Natural killer cell (primary cell): ENCODE measurements around the gene IZUMO4. TPM values are rescaled to one million over a fixed set of nuclear protein-coding genes. Genes with fewer than 3 reads are reported as not detected.
A peak's percentile ranks its signal among the peaks of the same experiment; 100 is the strongest.

Experiments
- ATAC-seq, 3 donors: fragments of 150-1000 bp in 2 of 3; fragments of 200-7000 bp in 1 of 3; cut with Tn5 transposase; 1 replicate in 1 of 3; 2 replicates in 2 of 3; pipeline ENCODE4 v1.10.0; 2021; ENCODE audit warnings: mild to moderate bottlenecking in 2 of 3, moderate library complexity in 2 of 3
- DNase-seq, 2 donors: peaks; one replicate each; pipeline versions ENCODE4 v3.0.0 to v3.0.0-alpha.2; 2013 to 2021; ENCODE audit warnings: mixed read lengths in 1 of 2
- H3K27ac ChIP-seq: one replicate; pipeline ENCODE4 v1.5.1; 2013; ENCODE audit warnings: mild to moderate bottlenecking, low read length
- H3K27me3 ChIP-seq: one replicate; pipeline ENCODE4 v1.6.1; 2013; ENCODE audit warnings: low read length; ENCODE audit not compliant: control insufficient read depth, insufficient read depth
- H3K36me3 ChIP-seq: one replicate; pipeline ENCODE4 v1.6.1; 2013; ENCODE audit warnings: low read length; ENCODE audit not compliant: control insufficient read depth, insufficient read depth
- H3K4me1 ChIP-seq: one replicate; pipeline ENCODE4 v1.6.1; 2013; ENCODE audit warnings: low read length; ENCODE audit not compliant: control insufficient read depth, insufficient read depth
- H3K4me3 ChIP-seq: one replicate; pipeline ENCODE4 v1.5.1; 2013; ENCODE audit warnings: low read length
- H3K9me3 ChIP-seq: one replicate; pipeline ENCODE4 v1.6.1; 2013; ENCODE audit warnings: low read length; ENCODE audit not compliant: control insufficient read depth, insufficient read depth
- H3K27ac Mint-ChIP-seq, 2 donors: one replicate each; pipeline ENCODE4 v1.8.0; 2022; ENCODE audit warnings: mild to moderate bottlenecking in 2 of 2, mixed read lengths in 2 of 2, moderate library complexity in 1 of 2
- H3K27me3 Mint-ChIP-seq, 2 donors: one replicate each; pipeline ENCODE4 v1.8.0; 2022; ENCODE audit warnings: low read depth in 2 of 2, mixed read lengths in 2 of 2
- H3K36me3 Mint-ChIP-seq: one replicate; pipeline ENCODE4 v1.8.0; 2022; ENCODE audit warnings: mixed read lengths
- H3K4me1 Mint-ChIP-seq, 2 donors: one replicate each; pipeline ENCODE4 v1.8.0; 2022; ENCODE audit warnings: mixed read lengths in 2 of 2
- H3K4me3 Mint-ChIP-seq: one replicate; pipeline ENCODE4 v1.8.0; 2022; ENCODE audit warnings: mild to moderate bottlenecking, moderate library complexity, mixed read lengths
- H3K9me3 Mint-ChIP-seq, 2 donors: one replicate each; pipeline ENCODE4 v1.8.0; 2022; ENCODE audit warnings: mixed read lengths in 2 of 2
- WGBS: methylation state at CpG from one replicate; pipeline ENCODE4 v1.1.7; 2013; ENCODE audit warnings: missing lambda C conversion rate; ENCODE audit not compliant: insufficient coverage; 5-methylcytosine and 5-hydroxymethylcytosine counted together
- intact Hi-C: fragments of 100-400 bp; cut with micrococcal nuclease; formaldehyde crosslinking; loops from one replicate; pipeline ENCODE4 v1.14.2; 2022
- total RNA-seq, 4 donors: library from RNA; stranded (reverse); fragments of 120-200 nt in 1 of 4; gene quantifications; one replicate each; pipeline versions ENCODE4 v1.2.3 to v1.2.4, GENCODE V29; 2013 to 2022
- TF ChIP-seq, protein P1 (sequence below): fragments of 200-600 bp; IDR thresholded peaks from one replicate; pipeline ENCODE4 v1.8.0; 2022; ENCODE audit warnings: antibody characterized with exemption

The IZUMO4 gene
- total RNA-seq, 3 donors from 2014 or later (not counting 1 experiment from before 2014, with no cell fraction given): 3.3 to 7.6 (median 7.1) TPM

DNA sequence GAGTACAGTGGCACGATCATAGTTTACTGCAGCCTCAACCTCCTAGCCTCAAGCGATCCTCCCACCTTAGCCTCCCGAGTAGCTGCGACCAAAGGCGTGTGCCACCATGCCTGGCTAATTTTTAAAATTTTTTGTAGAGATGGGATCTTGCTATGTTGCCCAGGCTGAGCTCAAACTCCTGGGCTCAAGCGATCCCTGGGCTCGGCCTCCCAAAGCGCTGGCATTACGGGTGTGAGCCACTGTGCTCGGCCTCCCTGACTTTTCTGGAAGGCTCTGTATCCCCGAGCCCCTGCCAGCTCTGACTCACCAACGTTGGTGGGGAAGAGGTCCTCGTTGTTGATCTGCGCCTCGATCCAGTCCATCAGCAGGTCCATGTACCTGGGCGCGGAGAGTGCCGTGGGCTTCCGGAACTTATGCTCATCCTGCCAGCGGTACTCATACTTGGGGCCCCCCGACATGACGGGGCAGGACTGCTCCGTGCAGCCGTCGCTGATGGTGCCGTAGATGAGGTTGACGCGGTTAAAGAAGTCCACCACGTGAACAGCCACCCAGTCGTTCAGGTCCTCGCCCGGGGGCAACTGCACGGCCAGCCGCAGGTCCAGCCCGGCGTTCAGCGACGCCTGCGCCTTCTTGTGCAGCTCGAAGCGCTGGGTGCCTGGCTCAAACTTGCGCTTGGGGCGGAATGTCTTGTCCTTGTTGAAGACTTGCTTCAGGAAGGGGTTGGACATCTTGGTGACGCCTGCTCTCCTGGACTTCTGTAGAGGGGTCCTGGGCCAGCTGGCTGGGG is 18.7 kb upstream of the IZUMO4 start:
- H3K9me3 ChIP-seq: no peaks in the 10 kb centered on the region
- H3K4me3 ChIP-seq: no peak overlapping the region
- peaks cover 81% of the 10 kb centered on the region for H3K4me1 ChIP-seq
- no peaks in the 10 kb centered on the region for H3K9me3 Mint-ChIP-seq
- H3K27ac ChIP-seq: no peak overlapping the region
- ATAC-seq: no peak
- TF ChIP-seq, protein P1, sequence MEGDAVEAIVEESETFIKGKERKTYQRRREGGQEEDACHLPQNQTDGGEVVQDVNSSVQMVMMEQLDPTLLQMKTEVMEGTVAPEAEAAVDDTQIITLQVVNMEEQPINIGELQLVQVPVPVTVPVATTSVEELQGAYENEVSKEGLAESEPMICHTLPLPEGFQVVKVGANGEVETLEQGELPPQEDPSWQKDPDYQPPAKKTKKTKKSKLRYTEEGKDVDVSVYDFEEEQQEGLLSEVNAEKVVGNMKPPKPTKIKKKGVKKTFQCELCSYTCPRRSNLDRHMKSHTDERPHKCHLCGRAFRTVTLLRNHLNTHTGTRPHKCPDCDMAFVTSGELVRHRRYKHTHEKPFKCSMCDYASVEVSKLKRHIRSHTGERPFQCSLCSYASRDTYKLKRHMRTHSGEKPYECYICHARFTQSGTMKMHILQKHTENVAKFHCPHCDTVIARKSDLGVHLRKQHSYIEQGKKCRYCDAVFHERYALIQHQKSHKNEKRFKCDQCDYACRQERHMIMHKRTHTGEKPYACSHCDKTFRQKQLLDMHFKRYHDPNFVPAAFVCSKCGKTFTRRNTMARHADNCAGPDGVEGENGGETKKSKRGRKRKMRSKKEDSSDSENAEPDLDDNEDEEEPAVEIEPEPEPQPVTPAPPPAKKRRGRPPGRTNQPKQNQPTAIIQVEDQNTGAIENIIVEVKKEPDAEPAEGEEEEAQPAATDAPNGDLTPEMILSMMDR: no peak
- H3K4me1 Mint-ChIP-seq: peaks cover 35 to 52% of the 10 kb centered on the region in 2 donors
- intact Hi-C loops: no loop called here
- DNase-seq: no peak
- H3K36me3 Mint-ChIP-seq: no peaks in the 10 kb centered on the region
- peaks cover 76% of the 10 kb centered on the region for H3K36me3 ChIP-seq
- H3K4me3 Mint-ChIP-seq: no peak overlapping the region
- no peaks in the 10 kb centered on the region for H3K27me3 ChIP-seq
- peak overlapping the region; percentile 95 to 99 for H3K27ac Mint-ChIP-seq
- WGBS: 89% methylated on average over 44 of the region's 44 CpGs
- H3K27me3 Mint-ChIP-seq: no peaks in the 10 kb centered on the region

DNA sequence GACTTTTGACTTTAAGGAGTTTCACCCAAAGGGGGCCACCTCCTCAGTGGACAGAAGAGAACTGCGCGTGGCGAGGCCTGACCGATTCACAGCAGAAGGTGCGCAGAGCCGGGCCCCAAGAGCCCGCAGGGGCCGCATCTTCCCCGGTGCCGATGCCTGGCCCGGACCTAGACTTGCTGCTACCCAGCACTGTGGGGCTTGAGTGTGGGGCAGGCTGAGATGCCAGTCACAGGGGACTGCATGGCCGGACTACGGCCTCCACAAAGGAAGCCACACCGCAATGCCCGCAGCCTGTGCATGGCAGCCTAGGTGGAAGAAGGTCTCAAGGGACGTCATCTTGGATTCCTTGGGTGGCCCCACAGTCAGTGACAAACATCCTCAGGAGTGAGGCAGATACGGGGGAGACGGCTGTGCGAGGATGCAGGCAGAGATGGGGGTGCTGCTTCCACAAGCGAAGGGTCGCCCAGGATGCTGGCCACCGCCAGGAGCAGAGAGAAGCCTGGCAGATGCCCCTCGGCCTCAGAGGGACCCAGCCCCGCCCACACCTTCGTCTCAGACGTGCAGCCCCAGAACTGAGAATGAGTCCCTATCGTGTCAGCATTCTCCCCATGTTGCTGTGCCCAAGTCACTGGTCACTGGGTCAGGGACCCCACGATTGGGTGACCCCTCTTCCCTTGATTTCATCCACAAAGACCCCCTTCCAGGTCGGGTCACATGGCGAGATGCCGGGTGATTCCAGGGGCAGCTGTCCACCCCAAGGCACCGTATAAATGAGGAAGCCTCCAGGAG is 17.4 kb upstream of the IZUMO4 start:
- Histone ChIP-seq H3K27ac (peak overlapping the region; percentile 11), H3K36me3 (peaks cover 66% of the 10 kb centered on the region), H3K27me3 (no peaks in the 10 kb centered on the region), H3K9me3 (no peaks in the 10 kb centered on the region), H3K4me3 (no peak overlapping the region), H3K4me1 (peaks cover 78% of the 10 kb centered on the region)
- Mint-ChIP-seq H3K27me3 (no peaks in the 10 kb centered on the region), H3K4me3 (peak overlapping the region; percentile 99), H3K36me3 (no peaks in the 10 kb centered on the region), H3K9me3 (no peaks in the 10 kb centered on the region), H3K27ac (peak overlapping the region; percentile 95 to 99), H3K4me1 (peaks cover 39 to 50% of the 10 kb centered on the region in 2 donors)
- TF ChIP-seq, protein P1: no peak
- DNase-seq: no peak
- ATAC-seq: no peak
- WGBS: 87% methylated on average over 32 of the region's 32 CpGs
- intact Hi-C loops: no loop called here

DNA sequence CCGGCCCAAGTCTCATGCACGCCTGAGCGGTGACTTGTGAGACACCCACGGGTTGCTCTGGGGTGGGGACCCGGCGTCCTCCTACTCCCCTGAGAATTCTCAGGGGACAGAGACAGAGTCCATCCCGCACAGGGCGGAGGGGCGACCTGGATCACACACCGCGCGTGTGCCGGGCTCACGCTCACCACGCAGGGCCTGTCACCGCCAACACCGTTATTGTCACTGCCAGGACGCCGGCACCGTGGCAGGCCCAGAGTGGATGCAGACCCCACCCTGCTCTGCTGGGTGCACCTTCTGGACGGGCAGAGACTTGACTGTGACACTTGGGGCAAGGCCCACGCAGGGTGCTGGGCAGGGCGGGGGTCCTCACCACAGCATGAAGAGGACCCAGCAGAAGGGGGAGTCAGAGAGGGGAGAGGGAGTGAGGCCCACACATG is 16.8 kb upstream of the IZUMO4 start:
- H3K9me3 ChIP-seq: no peaks in the 10 kb centered on the region
- peaks cover 75% of the 10 kb centered on the region for H3K4me1 ChIP-seq
- H3K27ac ChIP-seq: peak overlapping the region; percentile 17
- TF ChIP-seq, protein P1: no peak
- no peak for DNase-seq
- no peak for ATAC-seq
- H3K9me3 Mint-ChIP-seq: no peaks in the 10 kb centered on the region
- peaks cover 63% of the 10 kb centered on the region for H3K36me3 ChIP-seq
- peaks cover 38 to 47% of the 10 kb centered on the region in 2 donors for H3K4me1 Mint-ChIP-seq
- H3K27me3 Mint-ChIP-seq: no peaks in the 10 kb centered on the region
- 70% methylated on average over 23 of the region's 23 CpGs for WGBS
- peak overlapping the region; percentile 95 to 99 for H3K27ac Mint-ChIP-seq
- peak overlapping the region; percentile 99 for H3K4me3 Mint-ChIP-seq
- intact Hi-C loops: no loop called here
- H3K4me3 ChIP-seq: no peak overlapping the region
- H3K27me3 ChIP-seq: no peaks in the 10 kb centered on the region
- no peaks in the 10 kb centered on the region for H3K36me3 Mint-ChIP-seq
